Nephron (organoid): ENCODE data around the gene NAT14.
A peak's percentile ranks its signal among the peaks of the same experiment; 100 is the strongest.

Experiments used
- H3K27ac Mint-ChIP-seq, 3 experiments: 2 replicates each; pipeline ENCODE4 v1.8.0; 2020; ENCODE audit warnings: mixed read lengths in 3 of 3, mild to moderate bottlenecking in 2 of 3, moderate library complexity in 1 of 3
- H3K27me3 Mint-ChIP-seq: 2 replicates; pipeline ENCODE4 v1.8.0; 2021; ENCODE audit warnings: low read depth, mild to moderate bottlenecking, moderate library complexity, mixed read lengths
- H3K36me3 Mint-ChIP-seq: 2 replicates; pipeline ENCODE4 v1.8.0; 2020; ENCODE audit warnings: low read depth, mixed read lengths
- H3K4me1 Mint-ChIP-seq: 2 replicates; pipeline ENCODE4 v1.8.0; 2020; ENCODE audit warnings: mixed read lengths
- H3K4me3 Mint-ChIP-seq, 3 experiments: 2 replicates each; pipeline ENCODE4 v1.8.0; 2020; ENCODE audit warnings: mild to moderate bottlenecking in 3 of 3, mixed read lengths in 3 of 3, moderate library complexity in 2 of 3
- H3K9me3 Mint-ChIP-seq: 2 replicates; pipeline ENCODE4 v1.8.0; 2020; ENCODE audit warnings: mixed read lengths
- TF ChIP-seq, protein P1 (sequence below), 3 experiments: fragments of 200-600 bp; sonication (generic); IDR thresholded peaks; one replicate each; pipeline ENCODE4 v1.5.0; 2021; ENCODE audit warnings: antibody characterized with exemption in 3 of 3; ENCODE audit not compliant: unreplicated experiment in 3 of 3

Gene NAT14

DNA sequence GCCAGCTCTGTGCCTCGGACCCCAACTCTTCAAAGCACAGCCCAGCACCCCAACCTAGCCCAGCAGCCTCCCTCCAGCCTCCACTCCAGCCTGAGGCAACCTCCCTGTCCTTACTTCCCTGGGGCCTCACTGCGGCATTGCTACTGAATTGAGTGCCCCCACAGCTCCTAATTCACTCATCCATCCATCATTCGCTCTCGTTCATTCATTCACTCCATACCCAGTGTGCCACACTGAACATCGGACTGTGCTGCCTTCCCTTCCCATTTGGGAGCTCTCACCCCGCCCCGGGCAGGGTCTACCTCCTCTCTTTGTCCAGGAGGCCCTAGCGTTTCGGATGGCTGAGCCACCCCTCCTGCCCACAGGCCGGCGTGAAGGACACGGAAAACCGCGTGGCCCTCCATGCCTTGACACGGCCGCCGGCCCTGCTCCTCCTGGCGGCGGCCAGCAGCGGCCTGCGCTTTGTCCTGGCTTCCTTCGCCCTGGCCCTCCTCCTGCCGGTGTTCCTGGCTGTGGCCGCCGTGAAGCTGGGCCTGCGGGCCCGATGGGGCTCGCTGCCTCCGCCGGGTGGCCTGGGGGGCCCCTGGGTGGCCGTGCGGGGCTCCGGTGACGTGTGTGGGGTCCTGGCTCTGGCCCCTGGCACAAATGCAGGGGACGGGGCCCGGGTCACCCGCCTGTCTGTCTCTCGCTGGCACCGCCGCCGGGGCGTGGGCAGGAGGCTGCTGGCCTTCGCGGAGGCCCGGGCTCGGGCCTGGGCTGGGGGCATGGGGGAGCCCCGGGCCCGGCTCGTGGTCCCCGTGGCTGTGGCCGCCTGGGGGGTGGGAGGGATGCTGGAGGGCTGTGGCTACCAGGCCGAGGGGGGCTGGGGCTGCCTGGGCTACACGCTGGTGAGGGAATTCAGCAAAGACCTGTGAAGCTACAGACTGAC lies 1.3 kb downstream of the NAT14 start:
- TF ChIP-seq, protein P1, sequence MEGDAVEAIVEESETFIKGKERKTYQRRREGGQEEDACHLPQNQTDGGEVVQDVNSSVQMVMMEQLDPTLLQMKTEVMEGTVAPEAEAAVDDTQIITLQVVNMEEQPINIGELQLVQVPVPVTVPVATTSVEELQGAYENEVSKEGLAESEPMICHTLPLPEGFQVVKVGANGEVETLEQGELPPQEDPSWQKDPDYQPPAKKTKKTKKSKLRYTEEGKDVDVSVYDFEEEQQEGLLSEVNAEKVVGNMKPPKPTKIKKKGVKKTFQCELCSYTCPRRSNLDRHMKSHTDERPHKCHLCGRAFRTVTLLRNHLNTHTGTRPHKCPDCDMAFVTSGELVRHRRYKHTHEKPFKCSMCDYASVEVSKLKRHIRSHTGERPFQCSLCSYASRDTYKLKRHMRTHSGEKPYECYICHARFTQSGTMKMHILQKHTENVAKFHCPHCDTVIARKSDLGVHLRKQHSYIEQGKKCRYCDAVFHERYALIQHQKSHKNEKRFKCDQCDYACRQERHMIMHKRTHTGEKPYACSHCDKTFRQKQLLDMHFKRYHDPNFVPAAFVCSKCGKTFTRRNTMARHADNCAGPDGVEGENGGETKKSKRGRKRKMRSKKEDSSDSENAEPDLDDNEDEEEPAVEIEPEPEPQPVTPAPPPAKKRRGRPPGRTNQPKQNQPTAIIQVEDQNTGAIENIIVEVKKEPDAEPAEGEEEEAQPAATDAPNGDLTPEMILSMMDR (IDR thresholded peaks at IDR 0.05; ENCODE audit: unreplicated experiment in 3 of 3), result no peak
- H3K4me3 Mint-ChIP-seq, result peak overlapping the region; percentile 85 to 95 (median 92)
- peak overlapping the region; percentile 99 for H3K27ac Mint-ChIP-seq
- H3K36me3 Mint-ChIP-seq, result no peaks in the 10 kb centered on the region
- peaks cover 22% of the 10 kb centered on the region for H3K4me1 Mint-ChIP-seq
- H3K27me3 Mint-ChIP-seq, result no peaks in the 10 kb centered on the region
- H3K9me3 Mint-ChIP-seq, result no peaks in the 10 kb centered on the region

DNA sequence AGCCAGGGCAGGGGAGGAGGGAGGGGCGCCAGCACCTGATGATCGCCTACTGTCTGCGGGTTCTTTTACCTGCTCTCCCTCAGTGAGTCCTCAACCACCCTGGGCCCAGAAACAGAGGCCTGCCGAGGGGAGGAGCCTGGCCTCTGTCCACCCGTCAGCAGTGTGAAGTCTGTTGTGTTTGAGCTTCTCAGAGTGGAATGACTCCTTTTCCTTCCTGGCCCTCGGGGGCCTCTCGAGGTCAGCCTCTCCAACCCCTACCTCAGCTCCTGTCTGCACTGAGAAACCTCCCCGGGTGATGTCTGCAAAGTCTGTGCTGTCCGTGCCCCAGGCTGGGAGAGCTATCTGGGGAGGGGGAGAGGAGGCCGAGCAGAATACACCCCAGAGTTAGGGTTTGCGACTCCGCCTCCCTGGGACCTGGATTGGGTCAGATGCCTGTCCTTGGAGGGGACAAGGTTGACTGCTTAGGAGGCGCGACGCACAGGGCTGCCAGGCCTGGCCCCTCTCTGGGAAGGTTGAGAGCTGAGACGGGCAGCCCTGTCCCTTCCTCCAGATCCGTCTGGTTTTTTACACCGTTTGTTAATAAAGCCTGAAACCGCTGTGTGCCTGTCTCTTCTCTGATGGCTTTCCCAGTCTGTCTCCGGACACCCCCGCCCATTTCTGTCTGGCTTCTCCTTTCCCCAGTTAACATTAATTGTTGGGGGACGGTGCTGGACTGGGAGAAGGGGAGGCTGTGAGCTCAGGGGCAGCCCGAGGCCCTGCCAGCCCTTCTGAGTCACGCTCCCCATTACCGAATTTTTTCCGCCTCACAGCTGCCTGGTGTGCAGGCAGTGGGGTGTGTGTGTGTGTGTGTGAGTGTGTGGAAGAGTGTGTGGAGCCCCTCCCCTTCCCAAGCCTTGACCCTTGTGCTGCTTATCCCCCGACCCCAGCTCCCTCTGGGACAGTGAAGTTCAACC lies 2.3 kb downstream of the NAT14 start:
- Mint-ChIP-seq H3K4me1 (peaks cover 31% of the 10 kb centered on the region), H3K36me3 (no peaks in the 10 kb centered on the region), H3K27ac (peak overlapping the region; percentile 99), H3K9me3 (no peaks in the 10 kb centered on the region), H3K4me3 (peak overlapping the region; percentile 80 to 83 (median 80)), H3K27me3 (no peaks in the 10 kb centered on the region)
- TF ChIP-seq, protein P1 (IDR thresholded peaks at IDR 0.05; ENCODE audit: unreplicated experiment in 3 of 3), result no peak

DNA sequence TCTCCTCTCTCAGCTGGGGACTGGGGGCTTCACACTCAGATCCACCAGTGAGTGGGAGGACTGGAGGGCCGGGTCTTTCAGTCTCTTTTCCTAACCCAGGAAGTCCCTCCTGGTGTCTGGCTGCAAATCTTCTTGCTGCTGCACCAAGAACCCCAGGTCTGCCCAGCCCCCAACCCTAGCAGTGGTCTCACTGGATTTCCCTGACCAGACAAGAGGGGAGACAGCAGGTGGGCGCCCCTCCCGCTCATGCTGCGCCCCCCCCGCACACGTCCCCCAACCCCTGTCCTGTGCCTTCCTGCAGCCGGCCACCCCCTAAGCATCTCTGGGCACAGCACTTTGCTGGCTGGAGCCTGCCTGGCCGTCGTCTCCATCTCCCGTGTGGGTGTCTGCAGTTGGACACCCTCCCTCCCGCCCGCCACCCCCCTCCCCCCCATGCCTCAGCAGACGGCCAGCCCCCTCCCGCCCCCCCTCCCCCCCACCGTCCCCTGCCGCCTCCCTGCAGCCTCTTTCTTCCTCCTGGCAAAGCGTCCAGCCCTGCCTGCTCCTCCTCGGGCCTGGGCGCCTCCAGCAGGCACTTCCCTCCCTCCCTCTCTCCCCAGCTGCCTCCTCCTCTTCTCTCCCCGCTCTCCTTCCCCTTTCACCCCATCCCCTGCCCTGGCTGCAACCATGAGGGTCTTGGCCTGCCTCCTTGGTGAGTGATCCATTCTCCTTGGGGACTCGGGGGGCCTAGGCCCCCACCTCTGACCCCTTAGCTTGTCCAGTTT lies 3.1 kb downstream of the NAT14 start, which contains the start of gene SSC5D:
Gene SSC5D, plus strand, starts transcription at position 513 of the 764 bp plus-strand sequence. Its CDS starts 154 bp downstream, at position 667.
- peaks cover 37% of the 10 kb centered on the region for H3K4me1 Mint-ChIP-seq
- no peaks in the 10 kb centered on the region for H3K9me3 Mint-ChIP-seq
- H3K4me3 Mint-ChIP-seq, result peak within 1 kb of the TSS; percentile 80 to 83 (median 80)
- H3K36me3 Mint-ChIP-seq, result no peaks in the 10 kb centered on the region
- TF ChIP-seq, protein P1 (IDR thresholded peaks at IDR 0.05; ENCODE audit: unreplicated experiment in 3 of 3), result no peak
- H3K27ac Mint-ChIP-seq, result peak within 1 kb of the TSS; percentile 99
- H3K27me3 Mint-ChIP-seq, result no peaks in the 10 kb centered on the region

DNA sequence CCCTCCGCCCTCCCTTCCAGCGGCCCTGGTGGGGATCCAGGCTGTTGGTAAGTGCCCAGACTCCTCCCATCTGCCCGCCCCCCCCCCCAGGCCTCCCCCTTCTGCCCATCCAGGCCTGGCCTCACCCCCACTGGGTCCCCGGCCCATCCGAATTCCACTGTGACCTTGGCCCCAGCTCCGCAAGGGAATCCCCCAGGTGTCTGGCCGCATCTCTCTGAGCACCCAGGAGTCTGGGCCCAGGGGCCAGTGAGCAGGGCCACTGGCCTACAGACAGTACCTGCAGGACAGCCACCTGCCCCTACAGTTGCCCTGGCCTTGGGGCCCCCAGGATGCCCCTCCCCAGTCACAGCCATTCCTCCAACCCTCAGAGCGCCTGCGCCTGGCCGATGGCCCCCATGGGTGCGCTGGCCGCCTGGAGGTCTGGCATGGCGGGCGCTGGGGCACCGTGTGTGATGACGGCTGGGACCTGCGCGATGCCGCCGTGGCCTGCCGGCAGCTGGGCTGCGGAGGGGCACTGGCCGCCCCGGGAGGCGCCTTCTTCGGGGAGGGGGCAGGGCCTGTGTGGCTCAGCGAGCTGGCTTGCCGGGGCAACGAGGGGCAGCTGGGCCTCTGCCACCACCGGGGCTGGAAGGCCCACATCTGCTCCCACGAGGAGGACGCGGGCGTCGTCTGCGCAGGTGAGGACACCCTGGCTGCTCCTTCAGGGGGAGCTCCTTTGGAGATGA lies 4.2 kb downstream of the NAT14 start:
- Mint-ChIP-seq H3K9me3 (no peaks in the 10 kb centered on the region), H3K27ac (peak overlapping the region in 1 of 3 experiments; percentile 80), H3K27me3 (no peaks in the 10 kb centered on the region), H3K4me1 (peaks cover 40% of the 10 kb centered on the region), H3K36me3 (no peaks in the 10 kb centered on the region), H3K4me3 (no peak overlapping the region)
- TF ChIP-seq, protein P1 (IDR thresholded peaks at IDR 0.05; ENCODE audit: unreplicated experiment in 3 of 3), result no peak
